Thoracic aorta (tissue), 2 donors: ENCODE results near the gene MTMR1. TPM values are rescaled to one million over a fixed set of nuclear protein-coding genes. Genes with fewer than 3 reads are reported as not detected.

ENCODE experiments used
- ATAC-seq: fragments of 150-250 bp; one replicate; pipeline ENCODE4 v1.8.0; 2017; ENCODE audit warnings: low read depth; ENCODE audit not compliant: insufficient number of reproducible peaks, low FRiP score
- DNase-seq: peaks from one replicate; pipeline ENCODE4 v3.0.0-alpha.2; 2020; ENCODE audit warnings: low spot score
- H3K27ac ChIP-seq, 2 donors: fragments of 200-600 bp; sonication (generic); 1 replicate in 1 of 2; 2 replicates in 1 of 2; pipeline ENCODE4 v1.5.1; 2016; ENCODE audit warnings: mild to moderate bottlenecking in 2 of 2, moderate library complexity in 2 of 2
- H3K27me3 ChIP-seq: fragments of 200-600 bp; sonication (generic); replicated peaks from 2 replicates; pipeline ENCODE4 v1.6.0; 2016; ENCODE audit warnings: mild to moderate bottlenecking; ENCODE audit not compliant: insufficient read depth
- H3K36me3 ChIP-seq: fragments of 200-600 bp; sonication (generic); one replicate; pipeline ENCODE4 v1.5.1; 2016
- H3K4me1 ChIP-seq, 2 donors: fragments of 200-600 bp; sonication (generic); 1 replicate in 1 of 2; 2 replicates in 1 of 2; pipeline versions ENCODE4 v1.5.1 to v1.6.0; 2016; ENCODE audit warnings: low read depth in 2 of 2, mild to moderate bottlenecking in 1 of 2; ENCODE audit not compliant: control insufficient read depth in 1 of 2
- H3K4me3 ChIP-seq: fragments of 200-600 bp; sonication (generic); 2 replicates; pipeline ENCODE4 v1.5.1; 2016; ENCODE audit warnings: mild to moderate bottlenecking
- H3K9me3 ChIP-seq: fragments of 200-600 bp; sonication (generic); 2 replicates; pipeline ENCODE4 v1.5.1; 2016
- CTCF ChIP-seq: fragments of 200-600 bp; sonication (generic); IDR thresholded peaks from one replicate; pipeline ENCODE4 v1.5.1; 2019; ENCODE audit warnings: antibody characterized with exemption
- total RNA-seq, 2 donors: library from RNA; depleted of rRNA; stranded (reverse); fragments of >200 nt; gene quantifications; one replicate each; pipeline versions ENCODE4 v1.1.0 to v1.2.3, GENCODE V29; 2016

MTMR1 gene
- total RNA-seq, 2 donors from 2014 or later, result 26.5 to 31.5 TPM

GRCh38 chrX:150761176-150761818 is 68.1 kb downstream of the MTMR1 start:
- Histone ChIP-seq H3K4me1 (no peaks in the 10 kb centered on the region), H3K9me3 (no peaks in the 10 kb centered on the region), H3K4me3 (no peak overlapping the region), H3K27ac (no peak overlapping the region), H3K36me3 (no peaks in the 10 kb centered on the region), H3K27me3 (no peaks in the 10 kb centered on the region)
- no peak for TF ChIP-seq CTCF
- ATAC-seq, result no peak
- DNase-seq, result no peak

GRCh38 chrX:150761819-150762216 is 68.6 kb downstream of the MTMR1 start:
- Histone ChIP-seq H3K27me3 (no peaks in the 10 kb centered on the region), H3K36me3 (no peaks in the 10 kb centered on the region), H3K27ac (no peak overlapping the region), H3K4me3 (no peak overlapping the region), H3K9me3 (no peaks in the 10 kb centered on the region), H3K4me1 (no peaks in the 10 kb centered on the region)
- ATAC-seq (no peak), DNase-seq (no peak)
- no peak for TF ChIP-seq CTCF

- no peak overlapping the region for H3K4me3 ChIP-seq
- DNase-seq (no peak), ATAC-seq (no peak)
- no peaks in the 10 kb centered on the region for H3K27me3 ChIP-seq
- no peaks in the 10 kb centered on the region for H3K9me3 ChIP-seq
- TF ChIP-seq CTCF, result no peak
- H3K36me3 ChIP-seq, result no peaks in the 10 kb centered on the region
- no peak overlapping the region for H3K27ac ChIP-seq
- H3K4me1 ChIP-seq, result no peaks in the 10 kb centered on the region
Measured at GRCh38 chrX:150762258-150763165, 69.3 kb downstream of the MTMR1 start.

- TF ChIP-seq CTCF, result no peak
- H3K9me3 ChIP-seq, result no peaks in the 10 kb centered on the region
- no peaks in the 10 kb centered on the region for H3K4me1 ChIP-seq
- no peak overlapping the region for H3K4me3 ChIP-seq
- no peaks in the 10 kb centered on the region for H3K27me3 ChIP-seq
- ATAC-seq, result no peak
- no peak for DNase-seq
- no peak overlapping the region for H3K27ac ChIP-seq
- H3K36me3 ChIP-seq, result no peaks in the 10 kb centered on the region
Measured at GRCh38 chrX:150763303-150763797, 70.2 kb downstream of the MTMR1 start.

- H3K9me3 ChIP-seq, result no peaks in the 10 kb centered on the region
- ATAC-seq (no peak), DNase-seq (no peak)
- no peak overlapping the region for H3K4me3 ChIP-seq
- H3K36me3 ChIP-seq, result no peaks in the 10 kb centered on the region
- no peak for TF ChIP-seq CTCF
- no peaks in the 10 kb centered on the region for H3K27me3 ChIP-seq
- no peak overlapping the region for H3K27ac ChIP-seq
- no peaks in the 10 kb centered on the region for H3K4me1 ChIP-seq
Measured at GRCh38 chrX:150763810-150764209, 70.6 kb downstream of the MTMR1 start.
